AG10803 (cell line): ENCODE results near the gene TMEM242.

ENCODE experiments used
- DNase-seq: peaks from one replicate; pipeline ENCODE4 v3.0.0; 2010; ENCODE audit warnings: low read depth
- H3K4me3 ChIP-seq: 2 replicates; pipeline ENCODE4 v1.5.1; 2011; ENCODE audit warnings: mild to moderate bottlenecking, low read length, control low read depth
- CTCF ChIP-seq: conservative IDR thresholded peaks from 2 replicates; pipeline ENCODE4 v1.5.1; 2011; ENCODE audit warnings: mild to moderate bottlenecking, low read length, control low read depth, inconsistent platforms

Gene TMEM242

GRCh38 chr6:157267654-157268053, 55.7 kb downstream of the TMEM242 start:
- H3K4me3 ChIP-seq: no peak overlapping the region
- TF ChIP-seq CTCF: no peak
- DNase-seq: no peak

GRCh38 chr6:157267109-157267611, 56.2 kb downstream of the TMEM242 start:
- no peak for TF ChIP-seq CTCF
- no peak for DNase-seq

GRCh38 chr6:157266274-157267101, 56.8 kb downstream of the TMEM242 start:
- no peak for TF ChIP-seq CTCF
- no peak for DNase-seq
- H3K4me3 ChIP-seq: no peak overlapping the region

More at GRCh38 chr6:157267109-157267611, 56.2 kb downstream of the TMEM242 start:
- H3K4me3 ChIP-seq: no peak overlapping the region

GRCh38 chr6:157265635-157266034, 57.7 kb downstream of the TMEM242 start:
- H3K4me3 ChIP-seq: no peak overlapping the region
- DNase-seq: no peak
- no peak for TF ChIP-seq CTCF

GRCh38 chr6:157265186-157265585, 58.1 kb downstream of the TMEM242 start:
- TF ChIP-seq CTCF: no peak
- DNase-seq: no peak
- no peak overlapping the region for H3K4me3 ChIP-seq

GRCh38 chr6:157264701-157265100, 58.6 kb downstream of the TMEM242 start:
- DNase-seq: no peak
- TF ChIP-seq CTCF: no peak
- H3K4me3 ChIP-seq: no peak overlapping the region

- DNase-seq: no peak
- TF ChIP-seq CTCF: no peak
- H3K4me3 ChIP-seq: no peak overlapping the region
These were observed 59.4 kb downstream of the TMEM242 start for GRCh38 chr6:157263881-157264397.
